GM12892 (cell line): Measurements from ENCODE around the gene ITGB4.

Experiments used
- DNase-seq: peaks from one replicate; pipeline ENCODE4 v3.0.0; 2011; ENCODE audit not compliant: insufficient read length
- FAIRE-seq: peaks from 2 replicates; lab custom pipeline; 2011; peaks lifted over from hg19 to GRCh38; lab: Jason Lieb, UNC
- POLR2A ChIP-seq: IDR thresholded peaks from 2 replicates; pipeline ENCODE4 v1.6.1; 2011; ENCODE audit warnings: low read depth, low read length, control low read depth
- POLR2AphosphoS5 ChIP-seq: IDR thresholded peaks from 2 replicates; pipeline ENCODE4 v1.6.1; 2011; ENCODE audit warnings: low read depth, low read length, control low read depth
- TAF1 ChIP-seq: IDR thresholded peaks from 2 replicates; pipeline ENCODE4 v1.6.1; 2011; ENCODE audit warnings: low read depth, mild to moderate bottlenecking, control low read depth, low read length, borderline replicate concordance

The ITGB4 gene

DNA sequence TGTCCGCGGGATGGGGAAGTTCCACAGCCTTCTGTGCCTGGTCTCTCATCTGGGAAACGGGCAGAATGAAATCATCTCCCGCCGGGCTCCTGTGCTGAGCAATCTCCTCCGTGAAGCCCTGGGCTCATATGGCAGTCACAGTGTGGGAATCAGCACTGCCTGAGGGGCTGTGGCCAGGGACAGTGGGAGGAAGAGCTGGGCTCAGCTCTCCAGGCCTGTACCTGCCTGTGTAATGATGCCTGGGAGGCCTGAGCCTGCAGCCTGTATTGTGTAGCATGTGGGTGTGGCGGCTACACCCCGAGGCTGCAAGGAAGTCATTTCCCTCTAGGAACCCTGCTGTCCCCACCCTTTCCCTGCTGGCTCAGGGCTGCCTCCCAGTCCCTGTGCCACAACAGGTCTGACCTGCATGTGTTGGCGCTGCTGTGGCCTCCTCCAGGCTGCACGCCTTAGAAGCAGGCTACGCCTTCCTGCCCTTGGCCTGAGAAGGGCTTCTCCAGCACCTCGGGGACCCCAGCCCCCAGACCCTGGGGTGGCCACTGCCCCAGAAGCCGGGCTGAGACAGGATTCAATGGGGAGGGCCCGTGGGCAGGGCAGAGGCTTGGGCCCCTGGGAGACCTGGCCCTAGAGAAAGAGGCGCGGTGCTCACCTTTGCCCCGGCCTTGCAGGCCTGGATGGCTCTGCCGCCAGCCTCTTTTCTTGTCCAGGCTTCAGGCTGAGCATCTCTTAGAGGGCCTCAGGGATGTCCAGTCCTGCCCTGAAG, 2.1 kb downstream of the ITGB4 start:
- no peak for FAIRE-seq
- DNase-seq = no peak
- TF ChIP-seq POLR2A (no peak), TAF1 (no peak)

DNA sequence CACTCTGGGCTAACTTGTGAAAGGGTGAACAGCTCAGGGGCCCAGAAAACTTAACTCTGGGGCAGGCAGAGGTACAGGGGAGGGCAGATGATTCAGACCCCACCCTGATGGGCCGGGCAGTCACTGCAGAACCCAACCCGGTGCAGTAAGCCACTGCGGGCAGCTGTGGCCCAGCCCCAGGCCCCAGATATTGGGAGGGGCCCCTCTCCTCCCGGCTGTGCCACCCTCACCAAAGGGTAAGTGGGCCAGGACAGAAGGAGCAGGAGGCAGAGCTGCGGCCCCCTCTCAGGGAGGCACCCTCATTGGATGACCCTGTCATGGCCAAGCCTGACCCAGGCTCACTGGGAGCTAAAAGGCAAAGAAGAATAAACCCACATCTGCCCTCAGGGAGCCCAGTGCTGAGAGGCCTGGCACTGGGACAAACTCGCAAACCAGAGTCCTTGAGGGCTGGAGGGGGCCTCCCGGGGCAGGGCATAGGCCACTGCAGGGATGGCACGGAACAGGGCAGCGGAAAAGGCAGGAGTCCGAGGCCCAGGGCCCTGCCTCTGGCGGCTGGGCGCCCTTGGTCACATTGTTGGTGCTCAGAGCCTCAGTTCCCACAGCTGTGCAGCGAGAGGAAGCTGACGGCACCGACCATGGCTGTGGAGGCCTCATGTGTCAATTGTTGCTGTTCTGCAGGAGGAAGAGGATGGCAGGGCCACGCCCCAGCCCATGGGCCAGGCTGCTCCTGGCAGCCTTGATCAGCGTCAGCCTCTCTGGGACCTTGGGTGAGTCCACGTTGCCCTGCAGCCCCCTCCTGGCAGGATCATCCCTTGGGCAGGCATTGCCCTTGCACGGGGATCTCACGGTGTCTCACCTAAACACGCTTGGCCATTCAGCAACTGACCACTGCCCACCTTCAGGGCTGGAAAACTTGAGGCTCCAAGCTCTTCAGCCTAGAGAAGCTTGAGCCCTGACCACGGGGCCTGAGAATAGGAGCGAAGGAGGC, 3.1 kb downstream of the ITGB4 start:
- DNase-seq = no peak
- FAIRE-seq = no peak
- TF ChIP-seq POLR2AphosphoS5 (no peak), TAF1 (no peak), POLR2A (no peak)

DNA sequence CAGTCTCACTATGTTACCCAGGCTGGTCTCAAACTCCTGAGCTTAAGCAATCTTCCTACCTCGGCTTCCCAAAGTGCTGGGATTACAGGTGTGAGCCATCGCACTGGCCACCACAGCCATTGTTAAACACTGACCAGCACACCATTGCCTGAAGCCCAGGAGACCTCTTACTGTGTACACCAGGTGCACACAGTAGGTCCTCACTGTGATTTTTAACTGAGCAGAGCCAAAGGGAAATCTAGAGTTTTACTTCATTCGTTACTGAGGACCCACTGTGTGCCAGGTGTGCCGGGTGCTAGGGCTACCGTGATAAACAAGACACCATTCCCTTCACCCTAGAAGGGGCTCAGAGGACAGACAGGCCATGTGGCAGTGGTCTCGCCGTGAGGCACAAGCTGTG, 4.2 kb downstream of the ITGB4 start:
- TF ChIP-seq POLR2AphosphoS5 (no peak), TAF1 (no peak), POLR2A (no peak)
- DNase-seq (no peak), FAIRE-seq (no peak)

DNA sequence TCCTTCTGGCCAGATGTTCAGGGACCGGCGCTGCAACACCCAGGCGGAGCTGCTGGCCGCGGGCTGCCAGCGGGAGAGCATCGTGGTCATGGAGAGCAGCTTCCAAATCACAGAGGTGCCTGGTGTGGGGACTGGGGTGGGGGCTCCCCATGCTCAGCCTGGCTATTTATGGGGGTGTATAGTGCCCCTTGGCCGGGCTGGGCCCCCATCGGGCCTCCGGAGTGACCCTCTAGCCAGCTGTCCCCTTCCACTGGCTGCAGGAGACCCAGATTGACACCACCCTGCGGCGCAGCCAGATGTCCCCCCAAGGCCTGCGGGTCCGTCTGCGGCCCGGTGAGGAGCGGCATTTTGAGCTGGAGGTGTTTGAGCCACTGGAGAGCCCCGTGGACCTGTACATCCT, 6.1 kb downstream of the ITGB4 start:
- DNase-seq (no peak), FAIRE-seq (no peak)
- TF ChIP-seq POLR2AphosphoS5 = no peak
- no peak for TF ChIP-seq POLR2A

DNA sequence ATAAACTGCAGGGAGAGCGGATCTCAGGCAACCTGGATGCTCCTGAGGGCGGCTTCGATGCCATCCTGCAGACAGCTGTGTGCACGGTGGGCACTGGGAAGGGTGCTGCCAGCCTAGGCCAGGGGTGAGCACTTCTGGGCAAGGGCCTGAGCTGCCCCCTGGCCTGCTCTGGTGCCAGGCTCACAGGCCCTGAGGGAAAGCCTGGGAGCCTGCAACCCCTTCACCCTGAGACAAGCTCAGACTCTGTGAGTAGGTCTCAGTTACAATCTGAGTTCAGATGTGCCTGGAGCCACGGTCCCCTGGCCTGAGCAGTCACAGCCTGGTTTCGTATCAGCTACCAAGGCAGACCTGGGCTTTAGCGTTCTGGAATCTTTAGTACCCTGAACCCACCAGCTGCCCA, 8.1 kb downstream of the ITGB4 start:
- DNase-seq (no peak), FAIRE-seq (no peak)
- TF ChIP-seq POLR2AphosphoS5 (no peak), POLR2A (no peak), TAF1 (no peak)

DNA sequence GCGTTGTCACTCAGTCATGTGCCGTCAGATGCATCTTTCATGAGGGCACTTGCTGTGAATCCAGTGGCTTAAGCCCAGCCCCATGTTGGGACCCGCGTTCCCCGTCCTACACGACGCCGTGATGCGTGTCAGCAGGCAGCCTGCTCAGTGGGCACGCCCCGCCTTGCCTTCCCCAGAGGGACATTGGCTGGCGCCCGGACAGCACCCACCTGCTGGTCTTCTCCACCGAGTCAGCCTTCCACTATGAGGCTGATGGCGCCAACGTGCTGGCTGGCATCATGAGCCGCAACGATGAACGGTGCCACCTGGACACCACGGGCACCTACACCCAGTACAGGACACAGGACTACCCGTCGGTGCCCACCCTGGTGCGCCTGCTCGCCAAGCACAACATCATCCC, 8.8 kb downstream of the ITGB4 start:
- no peak for FAIRE-seq
- no peak for DNase-seq
- TF ChIP-seq TAF1 (no peak), POLR2A (no peak), POLR2AphosphoS5 (no peak)

DNA sequence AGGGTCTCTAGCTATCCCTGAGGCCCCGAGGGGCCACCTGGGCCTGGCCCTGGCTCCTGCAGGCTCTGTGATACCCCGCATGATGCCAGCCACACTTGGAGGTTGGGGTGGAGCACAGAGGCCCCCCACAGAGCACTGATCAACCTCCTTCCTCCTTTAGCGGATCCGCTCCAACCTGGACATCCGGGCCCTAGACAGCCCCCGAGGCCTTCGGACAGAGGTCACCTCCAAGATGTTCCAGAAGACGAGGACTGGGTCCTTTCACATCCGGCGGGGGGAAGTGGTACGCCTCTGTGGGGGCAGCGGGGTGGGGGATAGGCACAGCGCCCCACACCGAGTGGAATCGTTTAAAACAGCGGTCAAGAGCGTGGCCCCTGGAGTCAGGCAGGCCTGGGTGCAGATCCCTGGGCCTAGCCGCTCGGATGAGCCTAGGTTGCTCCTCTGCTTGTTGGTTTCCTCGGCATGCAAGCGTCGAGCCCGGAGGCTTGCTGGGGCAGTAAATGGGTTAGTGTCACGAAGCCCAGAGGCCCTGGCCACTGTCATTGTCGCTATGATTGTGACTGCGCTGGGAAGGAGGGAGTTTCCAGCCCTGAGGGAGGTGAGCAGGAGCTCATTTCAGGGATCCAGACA, 9.9 kb downstream of the ITGB4 start:
- DNase-seq (no peak), FAIRE-seq (no peak)
- no peak for TF ChIP-seq TAF1
- TF ChIP-seq POLR2AphosphoS5 = no peak
- no peak for TF ChIP-seq POLR2A

DNA sequence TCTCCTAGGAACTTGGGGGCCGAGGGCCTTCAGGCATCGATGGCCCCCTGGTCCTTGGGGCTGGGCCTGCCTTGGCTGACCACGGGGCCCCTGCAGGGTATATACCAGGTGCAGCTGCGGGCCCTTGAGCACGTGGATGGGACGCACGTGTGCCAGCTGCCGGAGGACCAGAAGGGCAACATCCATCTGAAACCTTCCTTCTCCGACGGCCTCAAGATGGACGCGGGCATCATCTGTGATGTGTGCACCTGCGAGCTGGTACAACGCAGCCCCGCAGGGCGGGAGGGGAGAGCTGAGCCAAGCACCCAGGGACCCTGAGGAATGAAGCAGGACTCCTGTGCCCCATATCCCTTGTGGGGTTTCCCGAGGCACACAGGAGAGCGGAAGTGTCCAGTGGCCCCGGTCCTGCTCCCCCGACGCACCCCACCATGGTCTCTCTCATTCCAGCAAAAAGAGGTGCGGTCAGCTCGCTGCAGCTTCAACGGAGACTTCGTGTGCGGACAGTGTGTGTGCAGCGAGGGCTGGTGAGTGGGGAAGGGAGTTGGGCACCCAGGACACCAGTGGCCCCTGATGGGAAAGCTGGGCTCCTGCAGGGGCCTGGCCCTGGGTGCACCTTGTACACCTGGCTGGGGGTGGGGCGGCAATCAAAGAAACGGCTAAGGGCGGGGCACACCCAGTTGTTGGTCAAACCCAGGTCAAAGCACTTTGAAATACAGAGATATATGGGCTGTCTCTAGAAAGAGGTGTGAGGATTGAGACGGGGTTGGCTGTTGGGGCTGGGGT, 10.6 kb downstream of the ITGB4 start:
- no peak for FAIRE-seq
- TF ChIP-seq POLR2AphosphoS5 (no peak), POLR2A (no peak), TAF1 (no peak)
- DNase-seq = no peak

DNA sequence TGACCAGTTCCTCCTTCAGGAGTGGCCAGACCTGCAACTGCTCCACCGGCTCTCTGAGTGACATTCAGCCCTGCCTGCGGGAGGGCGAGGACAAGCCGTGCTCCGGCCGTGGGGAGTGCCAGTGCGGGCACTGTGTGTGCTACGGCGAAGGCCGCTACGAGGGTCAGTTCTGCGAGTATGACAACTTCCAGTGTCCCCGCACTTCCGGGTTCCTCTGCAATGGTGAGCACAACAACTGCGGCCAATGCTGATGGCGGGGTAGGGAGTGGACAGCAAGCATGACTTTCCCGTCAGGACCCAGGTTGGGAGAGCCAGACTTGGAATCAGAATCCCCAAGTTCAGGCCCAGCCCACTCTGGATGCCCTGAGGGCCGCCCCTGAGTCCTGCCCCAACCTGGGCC, 12.2 kb downstream of the ITGB4 start:
- FAIRE-seq = no peak
- DNase-seq = no peak
- no peak for TF ChIP-seq POLR2AphosphoS5
- no peak for TF ChIP-seq TAF1
- no peak for TF ChIP-seq POLR2A

DNA sequence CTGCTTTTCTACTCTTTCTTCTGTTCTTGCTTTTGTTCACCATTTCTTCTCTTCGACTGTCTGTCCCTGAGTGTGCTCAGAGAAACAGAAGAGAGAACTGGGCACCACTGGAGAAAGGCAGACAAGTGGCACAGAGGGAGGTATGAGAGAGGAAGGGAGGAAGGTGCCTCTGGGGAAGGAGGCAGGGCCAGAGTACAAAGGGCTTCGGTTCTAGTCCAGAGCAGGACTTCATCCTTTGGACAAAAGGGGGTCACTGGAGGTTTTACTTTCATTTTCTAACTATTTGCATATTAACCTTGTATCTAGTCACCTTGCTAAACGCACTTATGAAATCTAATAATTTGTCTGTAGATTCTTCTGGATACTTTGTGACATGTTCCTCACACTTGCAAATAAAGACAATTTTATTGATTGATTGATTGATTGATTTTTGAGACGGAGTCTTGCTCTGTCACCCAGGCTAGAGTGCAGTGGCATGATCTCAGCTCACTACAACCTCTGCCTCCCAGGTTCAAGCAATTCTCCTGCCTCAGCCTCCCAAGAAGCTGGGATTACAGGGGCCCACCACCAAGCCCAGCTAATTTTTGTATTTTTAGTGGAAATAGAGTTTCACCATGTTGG, 13.5 kb downstream of the ITGB4 start:
- peak; percentile 44 for FAIRE-seq
- no peak for DNase-seq
- TF ChIP-seq POLR2A (no peak), POLR2AphosphoS5 (no peak), TAF1 (no peak)
